AG20443 (cell line): ENCODE data around the gene ZNF488.

Experiments used
- DNase-seq: peaks from one replicate; pipeline ENCODE4 v3.0.0; 2012; ENCODE audit warnings: low spot score, mixed read lengths

The ZNF488 gene

DNA sequence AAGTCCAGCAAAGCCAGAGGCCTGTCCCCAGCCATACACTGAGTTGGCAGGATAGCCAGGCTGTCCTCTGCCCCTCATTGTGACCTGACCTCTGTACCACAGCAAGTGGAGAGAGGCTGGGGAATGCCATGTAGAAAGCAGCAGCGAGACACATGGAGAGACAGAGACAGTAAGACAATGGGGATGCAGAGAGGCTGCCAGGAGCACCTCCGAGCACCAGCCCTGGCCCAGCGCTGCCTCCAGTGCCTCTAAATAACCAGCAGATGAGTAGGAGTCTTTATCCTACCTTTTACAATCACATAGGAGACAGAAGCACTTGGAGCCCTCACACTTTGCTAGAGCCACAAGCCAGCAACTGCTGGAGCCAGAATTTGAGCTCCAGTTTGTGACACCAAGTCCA lies 53.7 kb downstream of the ZNF488 start:
- DNase-seq, result no peak

DNA sequence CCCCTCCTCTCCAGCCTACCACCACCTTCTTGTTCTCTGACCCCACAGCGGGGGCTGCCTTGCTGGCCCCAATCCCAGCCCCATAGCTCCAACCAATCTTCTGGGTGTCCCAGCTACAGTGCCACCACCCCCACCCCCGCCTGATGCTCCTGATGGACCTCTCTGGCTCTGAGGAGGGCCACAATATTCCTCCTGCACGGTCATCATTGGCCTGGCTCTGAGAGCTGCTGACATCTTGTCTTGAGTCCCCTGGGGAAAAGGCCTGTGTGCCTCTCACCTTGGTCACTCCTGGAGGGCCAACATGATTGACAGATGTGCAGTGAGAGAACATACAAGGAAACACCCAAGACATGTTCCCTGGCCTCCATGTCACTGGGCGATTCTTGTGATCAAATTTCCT lies 54.2 kb downstream of the ZNF488 start:
- DNase-seq, result no peak

DNA sequence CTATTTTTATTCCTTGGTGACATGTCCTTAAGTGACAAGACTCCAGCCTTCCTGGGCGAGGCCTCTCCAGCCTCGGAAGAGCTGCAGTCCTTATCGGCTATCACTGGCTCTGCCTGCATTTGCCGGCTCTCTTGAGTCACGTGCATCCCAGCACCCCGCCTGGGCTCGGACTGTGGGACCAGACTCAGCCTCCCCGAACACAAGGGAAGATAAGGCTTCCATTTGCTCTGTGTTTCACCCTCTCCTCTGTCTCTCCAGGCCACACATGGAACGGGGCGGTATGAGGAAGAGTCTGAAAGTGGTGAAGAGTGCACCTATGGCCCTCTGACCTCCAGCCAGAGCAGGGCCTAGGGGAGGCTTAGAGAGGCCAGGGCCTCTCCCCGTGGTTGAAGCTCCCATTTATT lies 57.2 kb downstream of the ZNF488 start:
- no peak for DNase-seq

DNA sequence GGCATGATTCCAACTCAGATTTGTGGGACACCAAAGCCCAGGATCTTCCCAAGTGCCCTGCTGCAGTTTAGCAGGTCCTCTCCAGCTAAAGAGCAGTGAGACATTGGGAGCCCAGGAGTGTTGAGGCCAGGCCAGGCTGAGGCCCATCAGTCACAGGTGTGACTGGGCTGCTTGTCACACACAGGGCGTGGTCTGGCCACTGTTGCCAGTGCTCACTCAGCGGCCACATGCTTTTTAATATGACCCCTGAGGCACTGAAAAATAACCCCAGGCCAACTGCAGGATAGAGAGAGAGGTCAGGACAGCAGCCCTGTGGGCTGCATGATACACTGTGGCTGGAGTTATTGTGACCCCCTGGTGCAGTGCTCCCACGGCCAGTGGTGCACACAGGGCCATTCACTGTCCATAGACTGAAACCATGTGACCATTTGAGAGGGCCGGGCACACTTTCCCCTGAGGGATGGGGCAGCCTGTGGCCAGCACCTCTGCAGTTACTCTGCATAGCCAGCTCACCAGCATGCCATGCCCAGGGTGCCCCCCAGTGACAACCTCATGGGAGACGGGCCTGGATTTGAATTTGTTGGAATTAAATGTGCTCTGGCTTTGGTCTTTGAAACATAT lies 57.7 kb downstream of the ZNF488 start:
- no peak for DNase-seq

DNA sequence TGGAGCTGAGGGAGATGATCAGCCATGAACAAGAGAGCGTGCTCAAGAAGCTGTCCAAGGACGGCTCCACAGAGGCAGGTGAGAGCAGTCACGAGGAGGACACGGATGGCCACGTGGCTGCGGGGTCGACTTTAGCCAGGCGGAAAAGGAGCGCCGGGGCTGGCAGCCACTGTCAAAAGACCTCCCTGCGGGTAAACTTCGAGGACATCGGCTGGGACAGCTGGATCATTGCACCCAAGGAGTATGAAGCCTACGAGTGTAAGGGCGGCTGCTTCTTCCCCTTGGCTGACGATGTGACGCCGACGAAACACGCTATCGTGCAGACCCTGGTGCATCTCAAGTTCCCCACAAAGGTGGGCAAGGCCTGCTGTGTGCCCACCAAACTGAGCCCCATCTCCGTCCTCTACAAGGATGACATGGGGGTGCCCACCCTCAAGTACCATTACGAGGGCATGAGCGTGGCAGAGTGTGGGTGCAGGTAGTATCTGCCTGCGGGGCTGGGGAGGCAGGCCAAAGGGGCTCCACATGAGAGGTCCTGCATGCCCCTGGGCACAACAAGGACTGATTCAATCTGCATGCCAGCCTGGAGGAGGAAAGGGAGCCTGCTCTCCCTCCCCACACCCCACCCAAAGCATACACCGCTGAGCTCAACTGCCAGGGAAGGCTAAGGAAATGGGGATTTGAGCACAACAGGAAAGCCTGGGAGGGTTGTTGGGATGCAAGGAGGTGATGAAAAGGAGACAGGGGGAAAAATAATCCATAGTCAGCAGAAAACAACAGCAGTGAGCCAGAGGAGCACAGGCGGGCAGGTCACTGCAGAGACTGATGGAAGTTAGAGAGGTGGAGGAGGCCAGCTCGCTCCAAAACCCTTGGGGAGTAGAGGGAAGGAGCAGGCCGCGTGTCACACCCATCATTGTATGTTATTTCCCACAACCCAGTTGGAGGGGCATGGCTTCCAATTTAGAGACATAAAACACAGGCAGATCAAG lies 58.5 kb downstream of the ZNF488 start:
- DNase-seq, result no peak

DNA sequence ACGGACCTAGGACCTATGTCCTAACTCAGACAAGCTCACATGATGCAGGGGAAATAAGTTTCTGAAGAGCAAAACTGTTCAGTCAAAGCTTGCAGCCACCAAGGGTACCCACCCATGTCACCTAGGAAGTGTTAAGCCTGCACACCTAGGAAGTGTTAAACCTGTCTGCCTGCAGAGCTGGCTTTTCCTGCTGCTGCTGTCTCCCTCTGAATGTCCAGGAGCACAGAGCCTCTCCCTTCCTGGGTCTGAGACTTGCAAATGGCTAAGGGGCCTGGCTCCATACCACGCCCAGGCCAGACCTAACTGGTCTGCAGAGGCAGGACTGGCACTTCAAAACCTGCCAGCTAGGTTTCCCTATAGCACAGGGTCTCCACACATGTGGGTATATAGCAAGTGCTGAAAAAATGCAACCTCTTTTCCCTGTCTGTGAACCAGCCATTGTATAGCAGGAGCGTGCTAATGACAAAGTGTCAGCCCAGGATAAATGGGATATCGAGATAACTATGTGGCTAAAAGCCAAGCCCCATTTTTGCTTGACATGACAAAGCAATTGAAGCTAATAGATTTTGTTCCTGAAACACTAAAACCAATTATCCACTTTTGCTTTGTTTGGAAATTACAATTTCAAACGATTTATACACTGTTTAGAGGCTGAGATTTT lies 60.3 kb downstream of the ZNF488 start:
- DNase-seq, result no peak

DNA sequence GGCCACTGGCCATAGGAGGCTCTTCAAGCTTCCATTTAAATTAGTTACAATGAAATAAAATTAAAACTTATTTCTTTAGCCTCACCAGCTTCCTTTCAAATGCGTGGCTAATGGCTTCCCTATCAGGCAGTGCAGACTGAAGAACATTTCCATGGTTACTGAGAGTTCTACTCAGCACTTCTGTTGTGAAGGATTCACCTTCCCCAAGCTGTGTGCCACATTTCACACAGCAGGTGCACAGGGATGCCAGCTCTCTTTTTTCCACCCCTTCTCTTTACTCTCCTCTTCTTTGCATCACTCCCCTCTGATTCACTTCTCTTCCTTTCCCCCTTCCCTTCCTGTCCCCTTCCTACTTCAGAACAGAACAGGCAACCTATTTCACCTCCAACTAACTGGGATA lies 61.0 kb downstream of the ZNF488 start:
- no peak for DNase-seq

DNA sequence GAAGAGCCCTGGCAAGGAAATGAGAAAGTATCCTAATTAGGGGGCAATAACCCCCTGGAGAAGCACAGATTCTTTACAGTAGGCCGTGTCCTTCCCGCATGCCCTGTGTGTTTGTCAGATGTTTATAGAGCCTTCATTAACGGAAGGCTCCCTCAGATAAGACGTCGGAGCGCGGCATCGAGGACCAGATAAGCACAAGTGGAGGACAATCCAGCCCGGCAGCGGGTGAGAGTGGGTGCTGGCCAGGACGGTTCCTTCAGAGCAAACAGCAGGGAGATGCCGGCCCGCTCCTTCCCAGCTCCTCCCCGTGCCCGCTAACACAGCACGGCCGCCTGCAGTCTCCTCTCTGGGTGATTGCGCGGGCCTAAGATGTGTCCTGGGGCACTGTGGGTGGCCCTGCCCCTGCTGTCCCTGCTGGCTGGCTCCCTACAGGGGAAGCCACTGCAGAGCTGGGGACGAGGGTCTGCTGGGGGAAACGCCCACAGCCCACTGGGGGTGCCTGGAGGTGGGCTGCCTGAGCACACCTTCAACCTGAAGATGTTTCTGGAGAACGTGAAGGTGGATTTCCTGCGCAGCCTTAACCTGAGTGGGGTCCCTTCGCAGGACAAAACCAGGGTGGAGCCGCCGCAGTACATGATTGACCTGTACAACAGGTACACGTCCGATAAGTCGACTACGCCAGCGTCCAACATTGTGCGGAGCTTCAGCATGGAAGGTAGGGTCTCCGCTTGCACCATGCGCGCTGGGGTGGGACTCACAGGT lies 61.6 kb downstream of the ZNF488 start, which contains the start of gene GDF2:
TSS of gene GDF2 (plus strand) at position 155 of the 762 bp plus-strand sequence. CDS start at position 370, 215 bp downstream.
- DNase-seq, result no peak

DNA sequence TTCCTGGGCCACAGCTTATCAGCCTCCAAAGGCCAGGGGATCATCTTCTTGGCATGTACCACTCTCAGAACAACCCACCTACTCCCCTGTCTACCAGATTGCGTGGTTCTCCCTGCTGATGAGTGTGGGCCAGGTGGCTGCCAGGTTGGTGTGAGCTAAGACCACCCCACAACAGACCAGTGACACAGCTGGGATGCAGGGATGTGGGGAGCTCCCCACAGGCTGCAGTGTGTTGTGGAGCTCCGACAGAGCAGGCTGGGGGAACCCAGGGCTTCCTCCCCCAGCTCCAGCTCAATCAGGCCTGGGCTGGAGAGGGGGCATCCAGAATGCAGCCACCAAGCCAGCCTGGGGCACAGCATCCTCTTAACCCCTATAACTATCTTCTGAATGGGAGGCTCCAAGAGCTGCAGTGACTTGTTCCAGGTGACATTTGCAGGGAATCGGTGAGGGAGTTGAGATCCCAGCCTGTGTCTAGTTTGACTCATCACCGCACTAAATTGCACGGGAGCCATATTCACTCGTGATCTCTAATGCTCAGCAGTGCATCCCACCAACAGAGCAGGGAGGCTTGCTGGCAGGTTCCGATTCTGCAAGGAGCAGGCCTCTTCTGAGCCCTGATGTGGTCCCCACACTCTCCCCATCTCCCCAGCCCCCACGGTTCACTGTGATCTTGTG lies 62.4 kb downstream of the ZNF488 start:
- no peak for DNase-seq

DNA sequence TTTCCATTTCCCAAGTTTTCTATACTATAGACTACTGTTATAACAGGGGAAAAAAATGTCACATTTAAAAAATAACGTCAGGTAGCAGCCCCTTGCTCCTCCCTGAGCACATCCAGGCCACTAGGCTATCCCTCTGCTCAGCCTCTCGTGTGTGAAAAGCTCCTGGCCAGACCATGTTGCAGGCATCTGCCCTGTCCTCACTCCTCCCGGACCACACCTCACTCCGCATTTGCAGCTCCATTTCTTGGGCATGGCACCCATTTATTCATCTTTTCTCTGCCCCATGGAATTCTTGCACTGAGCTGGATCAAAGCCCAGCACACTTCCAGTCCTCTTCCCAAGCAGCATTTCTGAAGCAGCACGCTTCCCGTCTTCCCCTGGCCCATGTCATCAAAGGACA lies 63.3 kb downstream of the ZNF488 start:
- DNase-seq, result no peak

DNA sequence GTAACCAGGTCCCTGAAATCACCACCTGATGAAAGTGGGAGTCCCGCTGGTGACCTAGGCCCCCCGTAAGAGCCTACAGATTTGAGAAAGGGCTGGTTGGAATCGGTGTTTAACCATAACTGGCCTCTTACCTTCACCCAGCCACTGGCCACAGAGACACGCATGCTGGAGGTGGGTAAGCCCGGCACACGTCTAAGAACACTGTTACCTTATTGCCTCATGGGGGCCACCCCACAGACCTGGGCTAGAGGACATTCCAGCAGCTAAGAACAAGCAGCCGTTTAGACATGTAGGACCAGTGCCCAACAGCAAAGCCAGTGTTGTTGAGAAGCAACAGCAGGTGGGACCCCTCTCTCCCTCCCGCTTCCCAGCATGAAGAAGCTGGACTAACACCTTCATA lies 64.3 kb downstream of the ZNF488 start:
- DNase-seq, result no peak

DNA sequence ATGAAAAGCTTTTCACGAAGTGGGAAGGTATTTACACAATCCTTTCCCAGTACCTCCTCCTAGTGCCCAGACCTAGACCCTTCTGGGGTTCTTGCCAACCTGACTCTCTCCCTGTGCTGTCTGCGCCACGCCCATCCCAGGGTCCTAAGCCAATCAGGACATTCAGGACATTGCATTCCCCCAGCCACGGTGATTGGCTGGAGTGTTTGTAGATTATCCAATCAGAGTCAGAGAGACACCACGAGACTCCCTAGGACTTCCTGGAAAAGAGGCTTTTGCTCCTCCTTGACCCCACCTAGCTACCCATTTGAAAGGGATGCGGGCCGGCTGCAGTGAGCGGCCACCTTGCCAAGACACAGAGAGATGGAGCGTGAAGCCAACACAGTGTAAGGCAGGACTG lies 65.4 kb downstream of the ZNF488 start:
- DNase-seq, result no peak

DNA sequence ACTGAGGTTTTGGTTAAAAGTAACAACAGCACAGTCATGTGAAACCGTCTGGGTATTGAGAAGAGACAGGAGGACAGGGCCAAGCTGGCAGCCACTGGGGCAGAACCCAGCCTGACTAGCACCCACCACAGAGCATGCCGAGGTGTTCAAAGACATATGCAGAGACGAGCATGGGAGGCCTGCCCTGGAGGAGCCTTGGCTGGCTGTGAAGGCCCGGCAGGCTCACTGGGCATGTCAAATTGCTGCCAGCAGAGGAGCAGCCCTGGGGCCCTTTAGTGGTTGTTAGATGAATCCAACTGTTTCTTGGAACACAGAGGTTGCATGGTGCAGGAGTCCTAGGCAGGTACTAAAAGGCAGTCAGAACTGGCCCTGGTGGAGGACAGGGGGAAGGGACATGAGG lies 66.8 kb downstream of the ZNF488 start:
- DNase-seq, result no peak

DNA sequence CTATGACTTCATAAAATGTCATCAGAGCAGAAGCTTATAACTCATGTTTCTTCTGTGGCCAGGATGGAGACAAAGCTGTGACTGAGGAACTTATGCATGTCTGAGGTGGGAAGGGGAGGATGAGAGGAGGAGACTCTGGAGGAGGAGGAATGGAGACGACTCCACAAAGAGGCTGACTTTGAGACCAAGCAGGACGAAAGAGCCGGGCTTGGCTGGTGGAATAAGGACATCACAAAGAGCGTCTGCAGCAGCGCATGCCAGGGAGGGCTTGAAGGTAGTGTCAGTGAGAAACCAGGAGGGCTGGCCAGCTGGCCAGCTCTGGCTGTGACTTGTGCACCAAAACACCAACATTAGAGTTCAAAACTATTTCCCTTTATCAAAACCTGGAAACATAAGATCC lies 68.0 kb downstream of the ZNF488 start:
- no peak for DNase-seq
